Adipose tissue (tissue), 3 donors: Measurements from ENCODE around the gene SETDB1. TPM values are rescaled to one million over a fixed set of nuclear protein-coding genes. Genes with fewer than 3 reads are reported as not detected.

Experiments used
- H3K27ac ChIP-seq: one replicate; pipeline ENCODE4 v1.5.1; 2013; ENCODE audit warnings: low read depth, low read length
- WGBS, 3 donors: extraction: QIAGEN DNeasy Blood & Tissue Kit; methylation state at CpG; one replicate each; pipeline ENCODE4 v1.1.7; 2013; 5-methylcytosine and 5-hydroxymethylcytosine counted together
- polyA plus RNA-seq, 3 donors: library from polyadenylated mRNA; stranded (reverse); fragments of 200-250 nt; gene quantifications; one replicate each; pipeline ENCODE4 v1.2.3, GENCODE V29; 2013
- donor health status: healthy with polysubstance abuse.
- donor health status: Bipolar disorder and iron deficiency.
- donor health status: healthy.

SETDB1 gene
- polyA plus RNA-seq, 3 donors = 13.4 to 15.7 (median 15.1) TPM

DNA sequence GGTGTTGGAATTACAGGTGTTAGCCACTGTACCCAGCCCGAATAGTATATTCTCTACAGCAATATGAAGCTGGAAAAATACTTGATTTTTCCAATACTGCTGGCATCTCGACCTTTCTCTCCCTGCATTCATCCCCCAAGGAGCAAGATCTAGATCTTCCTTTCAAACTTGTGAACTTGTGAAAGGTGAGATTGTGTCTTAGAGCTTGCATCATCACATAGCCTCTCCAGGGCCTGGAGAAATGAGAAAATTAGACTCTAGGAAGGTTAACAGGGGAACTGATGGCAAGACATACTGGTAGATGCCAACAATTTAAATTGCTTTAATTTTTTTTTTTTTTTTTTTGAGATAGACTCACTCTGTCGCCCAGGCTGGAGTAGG lies 84.2 kb downstream of the SETDB1 start:
- 86 to 93% (median 89%) methylated on average over 3 of the region's 3 CpGs for WGBS, 3 donors
- H3K27ac ChIP-seq = no peak overlapping the region

- no peak overlapping the region for H3K27ac ChIP-seq
- 67 to 69% (median 67%) methylated on average over 4 of the region's 4 CpGs for WGBS, 3 donors
Measured at GRCh38 chr1:151011154-151011850, 85.1 kb downstream of the SETDB1 start.

- 83 to 92% (median 88%) methylated on average over 14 of the region's 14 CpGs for WGBS, 3 donors
- H3K27ac ChIP-seq = no peak overlapping the region
Measured at GRCh38 chr1:151012684-151013471, 86.7 kb downstream of the SETDB1 start.

- H3K27ac ChIP-seq = no peak overlapping the region
- WGBS, 3 donors = 30 to 64% (median 57%) methylated on average over 2 of the region's 2 CpGs
Measured at GRCh38 chr1:151013518-151013917, 87.4 kb downstream of the SETDB1 start.

Other genes starting within 250 kb of the SETDB1 start
- gene GOLPH3L, start 229.2 kb upstream of the SETDB1 start, polyA plus RNA-seq = 10 to 100 TPM; 10.3 to 26.6 (median 19.2) TPM
- gene HORMAD1, start 205.5 kb upstream of the SETDB1 start, polyA plus RNA-seq = under 1 TPM in 1 of 3 donors, not detected in 2; 0.07 TPM
- gene CTSS, start 160.6 kb upstream of the SETDB1 start, polyA plus RNA-seq = 10 to 100 TPM; 11.6 to 67.0 (median 43.1) TPM
- 10 to 100 TPM in 2 of 3 donors, 1 to 10 TPM in 1; 2.3 to 64.2 (median 28.1) TPM for gene CTSK, start 118.1 kb upstream of the SETDB1 start, polyA plus RNA-seq
- 10 to 100 TPM; 14.1 to 45.2 (median 18.0) TPM for gene ARNT, start 49.8 kb upstream of the SETDB1 start, polyA plus RNA-seq
- not detected for gene CTXND2, start 39.2 kb upstream of the SETDB1 start, polyA plus RNA-seq
- 100 to 1,000 TPM in 2 of 3 donors, 10 to 100 TPM in 1; 86.8 to 134 (median 109) TPM for gene CERS2, start 48.5 kb downstream of the SETDB1 start, polyA plus RNA-seq
- gene ANXA9, start 55.9 kb downstream of the SETDB1 start, polyA plus RNA-seq = 10 to 100 TPM in 1 of 3 donors, 1 to 10 TPM in 1, under 1 TPM in 1; 0.15 to 12.8 (median 3.1) TPM
- 10 to 100 TPM; 12.0 to 24.0 (median 13.9) TPM for gene MINDY1, start 80.5 kb downstream of the SETDB1 start, polyA plus RNA-seq
- gene PRUNE1, start 82.1 kb downstream of the SETDB1 start, polyA plus RNA-seq = 10 to 100 TPM in 1 of 3 donors, 1 to 10 TPM in 2; 8.6 to 14.2 (median 9.9) TPM
- gene BNIPL, start 110.2 kb downstream of the SETDB1 start, polyA plus RNA-seq = 1 to 10 TPM in 1 of 3 donors, under 1 TPM in 2; 0.16 to 1.1 (median 0.34) TPM
- 1 to 10 TPM; 1.8 to 5.0 (median 3.9) TPM for gene C1orf56, start 121.4 kb downstream of the SETDB1 start, polyA plus RNA-seq
- gene CDC42SE1, start 133.3 kb downstream of the SETDB1 start, polyA plus RNA-seq = 10 to 100 TPM; 25.9 to 72.3 (median 64.3) TPM
- gene MLLT11, start 134.0 kb downstream of the SETDB1 start, polyA plus RNA-seq = 1 to 10 TPM in 2 of 3 donors, under 1 TPM in 1; 0.38 to 7.2 (median 1.8) TPM
- gene GABPB2, start 144.4 kb downstream of the SETDB1 start, polyA plus RNA-seq = 10 to 100 TPM in 1 of 3 donors, 1 to 10 TPM in 2; 3.0 to 12.4 (median 8.3) TPM
- gene SEMA6C, start 220.3 kb downstream of the SETDB1 start, polyA plus RNA-seq = 10 to 100 TPM in 1 of 3 donors, 1 to 10 TPM in 2; 3.3 to 22.9 (median 6.7) TPM
- 10 to 100 TPM in 1 of 3 donors, 1 to 10 TPM in 2; 1.4 to 20.4 (median 5.8) TPM for gene TNFAIP8L2, start 230.3 kb downstream of the SETDB1 start, polyA plus RNA-seq
- gene LYSMD1, start 239.5 kb downstream of the SETDB1 start, polyA plus RNA-seq = 1 to 10 TPM; 3.3 to 5.3 (median 3.9) TPM
- 10 to 100 TPM; 16.7 to 39.8 (median 29.7) TPM for gene SCNM1, start 239.8 kb downstream of the SETDB1 start, polyA plus RNA-seq
- gene TMOD4, start 249.6 kb downstream of the SETDB1 start, polyA plus RNA-seq = under 1 TPM; 0.16 to 0.62 (median 0.56) TPM